H9 (cell line): Measurements from ENCODE around the gene YAF2. TPM values are rescaled to one million over a fixed set of nuclear protein-coding genes. Genes with fewer than 3 reads are reported as not detected.

Experiments
- DNase-seq: peaks from one replicate; pipeline ENCODE4 v3.0.0-alpha.2; 2017
- H2AFZ ChIP-seq: one replicate; pipeline ENCODE4 v1.6.1; 2013; ENCODE audit warnings: mild to moderate bottlenecking, low read length, control low read depth, moderate library complexity
- H2AK5ac ChIP-seq: 2 replicates; pipeline ENCODE4 v1.6.1; 2013; ENCODE audit warnings: low read length, control low read depth, mixed read lengths; ENCODE audit not compliant: insufficient read length
- H2BK120ac ChIP-seq: one replicate; pipeline ENCODE4 v1.6.1; 2013; ENCODE audit warnings: low read depth, mild to moderate bottlenecking, low read length, control low read depth, inconsistent platforms; ENCODE audit not compliant: poor library complexity, severe bottlenecking
- H2BK12ac ChIP-seq: 2 replicates; pipeline ENCODE4 v1.6.1; 2013; ENCODE audit warnings: low read length, control low read depth, mixed read lengths, low read depth; ENCODE audit not compliant: insufficient read length
- H2BK15ac ChIP-seq: 2 replicates; pipeline ENCODE4 v1.6.1; 2013; ENCODE audit warnings: low read depth, low read length, control low read depth
- H2BK20ac ChIP-seq: one replicate; pipeline ENCODE4 v1.6.1; 2013; ENCODE audit warnings: low read depth, mild to moderate bottlenecking, low read length, control low read depth, inconsistent platforms; ENCODE audit not compliant: poor library complexity, severe bottlenecking
- H2BK5ac ChIP-seq: 2 replicates; pipeline ENCODE4 v1.6.1; 2013; ENCODE audit warnings: low read length, control low read depth, mixed read lengths; ENCODE audit not compliant: insufficient read length
- H3K14ac ChIP-seq: 2 replicates; pipeline ENCODE4 v1.6.1; 2013; ENCODE audit warnings: low read length, control low read depth; ENCODE audit not compliant: insufficient read depth
- H3K18ac ChIP-seq: 2 replicates; pipeline ENCODE4 v1.6.1; 2013; ENCODE audit warnings: low read depth, mild to moderate bottlenecking, mixed read lengths, low read length, control low read depth; ENCODE audit not compliant: insufficient read length
- H3K23ac ChIP-seq: 2 replicates; pipeline ENCODE4 v1.6.1; 2013; ENCODE audit warnings: low read length, control low read depth, mixed read lengths, low read depth; ENCODE audit not compliant: insufficient read length
- H3K23me2 ChIP-seq: 2 replicates; pipeline ENCODE4 v1.6.1; 2013; ENCODE audit warnings: low read depth, mild to moderate bottlenecking, mixed read lengths, low read length, control low read depth; ENCODE audit not compliant: insufficient read length, poor library complexity, severe bottlenecking
- H3K27ac ChIP-seq: 2 replicates; pipeline ENCODE4 v1.5.1; 2013; ENCODE audit warnings: low read length, control low read depth, mixed read lengths, low read depth; ENCODE audit not compliant: insufficient read length
- H3K27me3 ChIP-seq: 2 replicates; pipeline ENCODE4 v1.6.1; 2013; ENCODE audit warnings: low read length, control low read depth, inconsistent platforms; ENCODE audit not compliant: insufficient read depth
- H3K4ac ChIP-seq: 2 replicates; pipeline ENCODE4 v1.6.1; 2013; ENCODE audit warnings: low read depth, mild to moderate bottlenecking, control low read depth, inconsistent platforms, low read length, moderate library complexity
- H3K4me1 ChIP-seq: 2 replicates; pipeline ENCODE4 v1.6.1; 2013; ENCODE audit warnings: low read length, control low read depth, inconsistent platforms; ENCODE audit not compliant: insufficient read depth
- H3K4me2 ChIP-seq: 2 replicates; pipeline ENCODE4 v1.6.1; 2013; ENCODE audit warnings: low read length, control low read depth, mixed read lengths; ENCODE audit not compliant: insufficient read length, insufficient read depth
- H3K56ac ChIP-seq: 2 replicates; pipeline ENCODE4 v1.6.1; 2013; ENCODE audit warnings: low read depth, mild to moderate bottlenecking, mixed read lengths, low read length, control low read depth; ENCODE audit not compliant: insufficient read length
- H3K79me1 ChIP-seq: 2 replicates; pipeline ENCODE4 v1.6.1; 2013; ENCODE audit warnings: low read depth, mild to moderate bottlenecking, moderate library complexity, low read length, control low read depth, inconsistent platforms; ENCODE audit not compliant: insufficient read depth, poor library complexity, severe bottlenecking
- H3K79me2 ChIP-seq: 2 replicates; pipeline ENCODE4 v1.6.1; 2013; ENCODE audit warnings: low read length, control low read depth, inconsistent platforms; ENCODE audit not compliant: insufficient read depth
- H3K9ac ChIP-seq: 2 replicates; pipeline ENCODE4 v1.6.1; 2013; ENCODE audit warnings: low read length, control low read depth, mixed read lengths; ENCODE audit not compliant: insufficient read length; ENCODE audit errors: extremely low read depth
- H3K9me3 ChIP-seq: one replicate; pipeline ENCODE4 v1.6.1; 2013; ENCODE audit warnings: low read depth, low read length, inconsistent platforms; ENCODE audit not compliant: control insufficient read depth
- H3T11ph ChIP-seq: one replicate; pipeline ENCODE4 v1.6.1; 2013; ENCODE audit warnings: mild to moderate bottlenecking, low read length, control low read depth, inconsistent platforms
- H4K20me1 ChIP-seq: one replicate; pipeline ENCODE4 v1.6.1; 2013; ENCODE audit not compliant: control insufficient read depth, insufficient read length, insufficient read depth
- H4K5ac ChIP-seq: 2 replicates; pipeline ENCODE4 v1.6.1; 2013; ENCODE audit warnings: low read depth, mild to moderate bottlenecking, mixed read lengths, low read length, control low read depth; ENCODE audit not compliant: insufficient read length
- H4K8ac ChIP-seq: replicated peaks from 2 replicates; pipeline ENCODE4 v1.6.1; 2013; ENCODE audit warnings: low read length, control low read depth, mixed read lengths, low read depth; ENCODE audit not compliant: insufficient read length
- H4K91ac ChIP-seq: 2 replicates; pipeline ENCODE4 v1.6.1; 2013; ENCODE audit warnings: low read depth, mild to moderate bottlenecking, moderate library complexity, mixed read lengths, low read length, control low read depth; ENCODE audit not compliant: insufficient read length
- H3K27ac Mint-ChIP-seq, 3 experiments: 2 replicates in 2 of 3; 3 replicates in 1 of 3; pipeline ENCODE4 v1.8.0; 2020 to 2021; ENCODE audit warnings: mixed read lengths in 3 of 3, mild to moderate bottlenecking in 1 of 3, moderate library complexity in 1 of 3
- H3K27me3 Mint-ChIP-seq: 2 replicates; pipeline ENCODE4 v1.8.0; 2021; ENCODE audit warnings: low read depth, mild to moderate bottlenecking, moderate library complexity, mixed read lengths
- H3K36me3 Mint-ChIP-seq, 3 experiments: 2 replicates in 2 of 3; 3 replicates in 1 of 3; pipeline ENCODE4 v1.8.0; 2020 to 2021; ENCODE audit warnings: low read depth in 3 of 3, mixed read lengths in 3 of 3; ENCODE audit not compliant: insufficient read depth in 1 of 3
- H3K4me1 Mint-ChIP-seq, 2 experiments: 2 replicates each; pipeline ENCODE4 v1.8.0; 2020; ENCODE audit warnings: mixed read lengths in 2 of 2
- H3K4me3 Mint-ChIP-seq, 2 experiments: 2 replicates in 1 of 2; 3 replicates in 1 of 2; pipeline ENCODE4 v1.8.0; 2020 to 2021; ENCODE audit warnings: mild to moderate bottlenecking in 2 of 2, mixed read lengths in 2 of 2, moderate library complexity in 1 of 2
- H3K9me3 Mint-ChIP-seq, 2 experiments: 2 replicates in 1 of 2; 3 replicates in 1 of 2; pipeline ENCODE4 v1.8.0; 2020; ENCODE audit warnings: mild to moderate bottlenecking in 2 of 2, mixed read lengths in 2 of 2, moderate library complexity in 1 of 2
- CTCF ChIP-seq: fragments of 200-600 bp; sonication (generic); conservative IDR thresholded peaks from 3 replicates; pipeline ENCODE4 v1.8.0; 2021; ENCODE audit warnings: antibody characterized with exemption, mild to moderate bottlenecking
- WGBS: extraction: QIAGEN DNeasy Blood & Tissue Kit; methylation state at CpG from one replicate; pipeline ENCODE4 v1.1.7; 2013; ENCODE audit warnings: missing lambda C conversion rate, low lambda C conversion rate, mixed read lengths; ENCODE audit not compliant: insufficient read length; ENCODE audit errors: extremely low coverage; 5-methylcytosine and 5-hydroxymethylcytosine counted together
- total RNA-seq: library from RNA; stranded (reverse); gene quantifications from 2 replicates; pipeline ENCODE4 v1.2.1, GENCODE V29; 2021

The YAF2 gene
- total RNA-seq, 1 experiment from 2014 or later, result 1.9 TPM

- H3K36me3 Mint-ChIP-seq, result no peaks in the 10 kb centered on the region; a peak in 2 of 7 replicates
These were observed 23.7 kb upstream of the YAF2 start for GRCh38 chr12:42261708-42262107.

More at GRCh38 chr12:42261708-42262107, 23.7 kb upstream of the YAF2 start:
- TF ChIP-seq CTCF, result no peak
- WGBS, result no CpG with 5 or more reads among the region's 4 CpGs
- Histone ChIP-seq H3K27ac (no peak overlapping the region), H2AK5ac (no peak overlapping the region), H3K4ac (no peak overlapping the region), H3K9me3 (no peaks in the 10 kb centered on the region), H3T11ph (no peak overlapping the region), H3K4me1 (no peaks in the 10 kb centered on the region), H3K23me2 (no peaks in the 10 kb centered on the region), H3K18ac (no peak overlapping the region), H2BK120ac (no peak overlapping the region), H3K4me2 (no peak overlapping the region), H2BK20ac (no peak overlapping the region), H4K20me1 (no peaks in the 10 kb centered on the region), H3K14ac (no peak overlapping the region), H4K91ac (no peak overlapping the region), H3K9ac (no peak overlapping the region), H4K8ac (no peak overlapping the region), H2AFZ (no peak overlapping the region), H2BK12ac (no peak overlapping the region), H2BK5ac (no peak overlapping the region), H3K79me2 (no peaks in the 10 kb centered on the region), H2BK15ac (no peak overlapping the region), H3K23ac (no peak overlapping the region), H3K27me3 (no peaks in the 10 kb centered on the region), H4K5ac (no peak overlapping the region), H3K79me1 (no peaks in the 10 kb centered on the region), H3K56ac (no peak overlapping the region)
- Mint-ChIP-seq H3K4me3 (no peak overlapping the region), H3K9me3 (no peaks in the 10 kb centered on the region), H3K4me1 (no peaks in the 10 kb centered on the region), H3K27me3 (peaks cover 32% of the 10 kb centered on the region), H3K27ac (no peak overlapping the region)
- DNase-seq, result no peak
